Keratinocyte (primary cell): Measurements from ENCODE around the gene CCR9. TPM values are rescaled to one million over a fixed set of nuclear protein-coding genes. Genes with fewer than 3 reads are reported as not detected.

Source experiments
- DNase-seq: peaks from one replicate; pipeline ENCODE4 v3.0.0-alpha.2; 2011; ENCODE audit warnings: low read depth, missing footprints, low spot score
- FAIRE-seq: peaks from 2 replicates; lab custom pipeline; 2011; peaks lifted over from hg19 to GRCh38; lab: Jason Lieb, UNC
- H2AFZ ChIP-seq: 2 replicates; pipeline ENCODE4 v1.6.0; 2012; ENCODE audit warnings: low read length, control low read depth, inconsistent platforms; ENCODE audit not compliant: control insufficient read depth
- H3K27ac ChIP-seq: 2 replicates; pipeline ENCODE4 v1.5.1; 2011; ENCODE audit warnings: low read length; ENCODE audit not compliant: control insufficient read depth, insufficient read depth
- H3K27me3 ChIP-seq: 3 replicates; pipeline ENCODE4 v1.6.0; 2011; ENCODE audit warnings: low read length; ENCODE audit not compliant: control insufficient read depth, insufficient read depth; ENCODE audit errors: extremely low read depth
- H3K36me3 ChIP-seq, 2 experiments: 2 replicates in 1 of 2; 3 replicates in 1 of 2; pipeline ENCODE4 v1.5.1; 2011; ENCODE audit warnings: low read length in 2 of 2, mild to moderate bottlenecking in 1 of 2; ENCODE audit not compliant: control insufficient read depth in 2 of 2, insufficient read depth in 2 of 2; ENCODE audit errors: extremely low read depth in 1 of 2
- H3K4me1 ChIP-seq: 3 replicates; pipeline ENCODE4 v1.5.1; 2011; ENCODE audit warnings: low read length; ENCODE audit not compliant: control insufficient read depth, insufficient read depth; ENCODE audit errors: extremely low read depth
- H3K4me2 ChIP-seq: 3 replicates; pipeline ENCODE4 v1.6.0; 2011; ENCODE audit warnings: low read depth, low read length; ENCODE audit not compliant: control insufficient read depth, insufficient read depth; ENCODE audit errors: extremely low read depth
- H3K4me3 ChIP-seq, 3 experiments: fragments of 200-600 bp in 1 of 3; sonication (generic) in 1 of 3; 2 replicates in 2 of 3; 3 replicates in 1 of 3; pipeline ENCODE4 v1.5.1; 2011 to 2016; ENCODE audit warnings: low read length in 3 of 3, mild to moderate bottlenecking in 3 of 3, control low read depth in 2 of 3, inconsistent platforms in 1 of 3, low read depth in 1 of 3, mixed read lengths in 1 of 3, mixed run types in 1 of 3, moderate library complexity in 1 of 3; ENCODE audit not compliant: control insufficient read depth in 2 of 3, insufficient read depth in 2 of 3; ENCODE audit errors: extremely low read depth in 1 of 3
- H3K79me2 ChIP-seq: 2 replicates; pipeline ENCODE4 v1.6.0; 2012; ENCODE audit warnings: low read length; ENCODE audit not compliant: control insufficient read depth, insufficient read depth
- H3K9ac ChIP-seq: 3 replicates; pipeline ENCODE4 v1.6.0; 2011; ENCODE audit warnings: low read length; ENCODE audit not compliant: control insufficient read depth, insufficient read depth; ENCODE audit errors: extremely low read depth
- H3K9me1 ChIP-seq: 3 replicates; pipeline ENCODE4 v1.6.0; 2011; ENCODE audit warnings: low read length; ENCODE audit not compliant: control insufficient read depth, insufficient read depth; ENCODE audit errors: extremely low read depth
- H3K9me3 ChIP-seq: 2 replicates; pipeline ENCODE4 v1.5.1; 2012; ENCODE audit warnings: low read depth, low read length; ENCODE audit not compliant: control insufficient read depth
- H4K20me1 ChIP-seq: 3 replicates; pipeline ENCODE4 v1.6.0; 2011; ENCODE audit warnings: low read length; ENCODE audit not compliant: control insufficient read depth, insufficient read depth; ENCODE audit errors: extremely low read depth
- EZH2 ChIP-seq: IDR thresholded peaks from one replicate; pipeline ENCODE4 v1.6.1; 2012; ENCODE audit warnings: inconsistent platforms, mild to moderate bottlenecking, low read length, moderate library complexity
- dilution Hi-C: fragments of 300-500 bp; cut with MboI; formaldehyde crosslinking; loops from one replicate; pipeline ENCODE4 v1.7.0; 2020; ENCODE audit warnings: low sequenced_read_pairs; ENCODE audit not compliant: extremely low pct_ligation_motif_present
- polyA plus RNA-seq, 5 experiments: library from polyadenylated mRNA; depleted of rRNA in 3 of 5; stranded (reverse) in 3 of 5; stranded (forward) in 1 of 5; unstranded in 1 of 5; fragments of >200 nt; gene quantifications; 1 replicate in 1 of 5; 2 replicates in 3 of 5; 3 replicates in 1 of 5; pipeline versions ENCODE4 v1.2.1 to v1.2.3, GENCODE V29; 2011 to 2012; ENCODE audit warnings: missing spikeins in 2 of 5, low read depth in 1 of 5, low replicate concordance in 1 of 5
- small RNA-seq, 3 experiments: library from RNA; depleted of rRNA; stranded (forward); fragments of <200 nt; gene quantifications; one replicate each; pipeline ENCODE3, GENCODE V24; 2012; ENCODE audit warnings: low read depth in 3 of 3, low replicate concordance in 1 of 3; ENCODE audit not compliant: insufficient read length in 3 of 3
- TF ChIP-seq, protein P1 (sequence below), 3 experiments: IDR thresholded peaks in 1 of 3; conservative IDR thresholded peaks in 1 of 3; optimal IDR thresholded peaks in 1 of 3; 2 replicates in 2 of 3; 3 replicates in 1 of 3; pipeline versions ENCODE3 to v1.5.1; 2011; ENCODE audit warnings: low read length in 3 of 3, mild to moderate bottlenecking in 3 of 3, moderate library complexity in 2 of 3, control low read depth in 1 of 3, inconsistent platforms in 1 of 3; ENCODE audit not compliant: insufficient read depth in 2 of 3; ENCODE audit errors: extremely low read depth in 1 of 3

Gene CCR9
- polyA plus RNA-seq, 1 donor (not counting 4 experiments of a cell fraction or from before 2014, with no cell fraction given), result not detected

GRCh38 chr3:45951946-45952345 lies 65.6 kb downstream of the CCR9 start:
- no peak for FAIRE-seq
- no peaks in the 10 kb centered on the region for H3K79me2 ChIP-seq
- H3K9me1 ChIP-seq, result no peaks in the 10 kb centered on the region
- dilution Hi-C loops, result no loop called here
- peaks cover 24 to 50% of the 10 kb centered on the region in 2 experiments for H3K36me3 ChIP-seq
- no peak overlapping the region for H3K9ac ChIP-seq
- H3K27me3 ChIP-seq, result no peaks in the 10 kb centered on the region
- no peak for DNase-seq
- H3K9me3 ChIP-seq, result no peaks in the 10 kb centered on the region
- no peak overlapping the region for H2AFZ ChIP-seq
- TF ChIP-seq, protein P1, sequence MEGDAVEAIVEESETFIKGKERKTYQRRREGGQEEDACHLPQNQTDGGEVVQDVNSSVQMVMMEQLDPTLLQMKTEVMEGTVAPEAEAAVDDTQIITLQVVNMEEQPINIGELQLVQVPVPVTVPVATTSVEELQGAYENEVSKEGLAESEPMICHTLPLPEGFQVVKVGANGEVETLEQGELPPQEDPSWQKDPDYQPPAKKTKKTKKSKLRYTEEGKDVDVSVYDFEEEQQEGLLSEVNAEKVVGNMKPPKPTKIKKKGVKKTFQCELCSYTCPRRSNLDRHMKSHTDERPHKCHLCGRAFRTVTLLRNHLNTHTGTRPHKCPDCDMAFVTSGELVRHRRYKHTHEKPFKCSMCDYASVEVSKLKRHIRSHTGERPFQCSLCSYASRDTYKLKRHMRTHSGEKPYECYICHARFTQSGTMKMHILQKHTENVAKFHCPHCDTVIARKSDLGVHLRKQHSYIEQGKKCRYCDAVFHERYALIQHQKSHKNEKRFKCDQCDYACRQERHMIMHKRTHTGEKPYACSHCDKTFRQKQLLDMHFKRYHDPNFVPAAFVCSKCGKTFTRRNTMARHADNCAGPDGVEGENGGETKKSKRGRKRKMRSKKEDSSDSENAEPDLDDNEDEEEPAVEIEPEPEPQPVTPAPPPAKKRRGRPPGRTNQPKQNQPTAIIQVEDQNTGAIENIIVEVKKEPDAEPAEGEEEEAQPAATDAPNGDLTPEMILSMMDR (optimal IDR thresholded peaks at IDR 0.05 in 1 of 3, IDR thresholded peaks at IDR 0.05 in 1 of 3, conservative IDR thresholded peaks at IDR 0.05 in 1 of 3; ENCODE audit: extremely low read depth in 1 of 3, insufficient read depth in 2 of 3, low read length in 3 of 3), result no peak
- no peak for TF ChIP-seq EZH2
- H4K20me1 ChIP-seq, result no peaks in the 10 kb centered on the region
- H3K4me1 ChIP-seq, result peaks cover 3% of the 10 kb centered on the region
- H3K4me2 ChIP-seq, result no peak overlapping the region
- no peak overlapping the region for H3K27ac ChIP-seq
- no peak overlapping the region for H3K4me3 ChIP-seq

GRCh38 chr3:45952456-45952855 lies 66.1 kb downstream of the CCR9 start:
- no peak for DNase-seq
- Histone ChIP-seq H3K4me1 (peaks cover 3% of the 10 kb centered on the region), H4K20me1 (no peaks in the 10 kb centered on the region), H3K36me3 (peaks cover 24 to 46% of the 10 kb centered on the region in 2 experiments), H3K79me2 (no peaks in the 10 kb centered on the region), H3K9me3 (no peaks in the 10 kb centered on the region), H3K9ac (no peak overlapping the region), H2AFZ (no peak overlapping the region), H3K27ac (no peak overlapping the region), H3K4me3 (no peak overlapping the region), H3K27me3 (no peaks in the 10 kb centered on the region), H3K9me1 (no peaks in the 10 kb centered on the region), H3K4me2 (no peak overlapping the region)
- FAIRE-seq, result no peak
- TF ChIP-seq, protein P1 (optimal IDR thresholded peaks at IDR 0.05 in 1 of 3, IDR thresholded peaks at IDR 0.05 in 1 of 3, conservative IDR thresholded peaks at IDR 0.05 in 1 of 3; ENCODE audit: extremely low read depth in 1 of 3, insufficient read depth in 2 of 3, low read length in 3 of 3), result no peak
- no peak for TF ChIP-seq EZH2
- dilution Hi-C loops, result no loop called here

Small RNA genes lying within 50 kb of the gene (small RNA-seq; reads per million reads assigned to genes)
- gene RF00019, result 0 reads per million in 3 experiments

Other genes starting within 250 kb of the CCR9 start
- gene SACM1L, start 197.1 kb upstream of the CCR9 start, polyA plus RNA-seq, result 17.7 to 44.3 TPM (median 26.9 TPM) in 3 replicates
- 0.34 to 0.66 TPM (median 0.37 TPM) in 3 replicates for gene SLC6A20, start 90.0 kb upstream of the CCR9 start, polyA plus RNA-seq
- gene LZTFL1, start 44.4 kb upstream of the CCR9 start, polyA plus RNA-seq, result 12.1 to 17.9 TPM (median 15.7 TPM) in 3 replicates
- not detected in 3 replicates for gene CXCR6, start 56.9 kb downstream of the CCR9 start, polyA plus RNA-seq
- gene FYCO1, start 109.3 kb downstream of the CCR9 start, polyA plus RNA-seq, result 6.1 to 7.7 TPM (median 7.0 TPM) in 3 replicates
- 0.01 to 0.26 TPM (median 0.02 TPM) in 3 replicates for gene XCR1, start 140.9 kb downstream of the CCR9 start, polyA plus RNA-seq